HepG2 (cell line): ENCODE measurements around the gene UBB. TPM values are rescaled to one million over a fixed set of nuclear protein-coding genes. Genes with fewer than 3 reads are reported as not detected.

Experiments
- DDIT3 ChIP-seq: sonication (generic); formaldehyde crosslinking; IDR thresholded peaks from 2 replicates; pipeline ENCODE4 v1.4.0; 2020; ENCODE audit warnings: mild to moderate bottlenecking, missing genetic modification reagents
- FOXO4 ChIP-seq: sonication (generic); formaldehyde crosslinking; conservative IDR thresholded peaks from 2 replicates; pipeline ENCODE4 v1.8.1; 2023; ENCODE audit warnings: missing genetic modification reagents
- HES4 ChIP-seq: sonication (generic); formaldehyde crosslinking; IDR thresholded peaks from 2 replicates; pipeline ENCODE4 v1.9.0; 2021; ENCODE audit warnings: mild to moderate bottlenecking, missing genetic modification reagents, borderline replicate concordance
- NFYC ChIP-seq: IDR thresholded peaks from 2 replicates; pipeline ENCODE4 v1.6.1; 2016; ENCODE audit warnings: missing genetic modification reagents, missing compliant biosample characterization
- PCBP1 ChIP-seq: fragments of 200-400 bp; formaldehyde crosslinking; IDR thresholded peaks from 2 replicates; pipeline ENCODE4 v1.6.1; 2017; ENCODE audit warnings: mild to moderate bottlenecking, low read depth, low read length, borderline replicate concordance
- PLRG1 ChIP-seq: fragments of 450-650 bp; conservative IDR thresholded peaks from 2 replicates; pipeline ENCODE4 v1.6.1; 2016
- PPARG ChIP-seq: conservative IDR thresholded peaks from 2 replicates; pipeline ENCODE4 v1.6.1; 2016; ENCODE audit warnings: missing biosample characterization, missing genetic modification reagents
- RXRB ChIP-seq: IDR thresholded peaks from 2 replicates; pipeline ENCODE4 v1.6.1; 2016; ENCODE audit warnings: borderline replicate concordance, missing genetic modification reagents, missing compliant biosample characterization
- TFAP4 ChIP-seq: sonication (generic); IDR thresholded peaks from 2 replicates; pipeline ENCODE4 v1.6.1; 2016; ENCODE audit warnings: low read depth, borderline replicate concordance
- TIGD3 ChIP-seq: sonication (generic); formaldehyde crosslinking; IDR thresholded peaks from 2 replicates; pipeline ENCODE4 v1.5.1; 2020; ENCODE audit warnings: mild to moderate bottlenecking, missing genetic modification reagents, borderline replicate concordance
- ZBTB10 ChIP-seq: sonication (generic); formaldehyde crosslinking; IDR thresholded peaks from 2 replicates; pipeline ENCODE4 v1.4.0; 2020; ENCODE audit warnings: missing genetic modification reagents, borderline replicate concordance
- ZBTB44 ChIP-seq: sonication (generic); formaldehyde crosslinking; IDR thresholded peaks from 2 replicates; pipeline ENCODE4 v1.4.0; 2020; ENCODE audit warnings: missing genetic modification reagents
- ZNF180 ChIP-seq: sonication (generic); formaldehyde crosslinking; IDR thresholded peaks from 2 replicates; pipeline ENCODE4 v1.4.0; 2020; ENCODE audit warnings: low read depth, missing genetic modification reagents, borderline replicate concordance
- ZNF362 ChIP-seq: sonication (generic); formaldehyde crosslinking; IDR thresholded peaks from 2 replicates; pipeline ENCODE4 v1.4.0; 2020; ENCODE audit warnings: missing genetic modification reagents, mild to moderate bottlenecking, borderline replicate concordance
- ZNF577 ChIP-seq: sonication (generic); formaldehyde crosslinking; IDR thresholded peaks from 2 replicates; pipeline ENCODE4 v1.4.0; 2020; ENCODE audit warnings: mild to moderate bottlenecking, low read depth, missing genetic modification reagents, borderline replicate concordance
- ZNF598 ChIP-seq: sonication (generic); formaldehyde crosslinking; IDR thresholded peaks from 2 replicates; pipeline ENCODE4 v1.5.1; 2020; ENCODE audit warnings: mild to moderate bottlenecking, missing genetic modification reagents, borderline replicate concordance
- ZNF773 ChIP-seq: sonication (generic); formaldehyde crosslinking; IDR thresholded peaks from 2 replicates; pipeline ENCODE4 v1.4.0; 2020; ENCODE audit warnings: missing genetic modification reagents, borderline replicate concordance
- ZNF841 ChIP-seq: sonication (generic); formaldehyde crosslinking; IDR thresholded peaks from 2 replicates; pipeline ENCODE4 v1.8.1; 2023; ENCODE audit warnings: missing genetic modification reagents, borderline replicate concordance
- polyA plus RNA-seq, 8 experiments: library from polyadenylated mRNA; depleted of rRNA in 3 of 8; stranded (reverse) in 7 of 8; unstranded in 1 of 8; fragments of >200 nt; fragmentation: Illumina TruSeq in 4 of 8; extraction: Trizol in 4 of 8; gene quantifications; 2 replicates each; pipeline versions ENCODE4 v1.2.1 to v1.2.3, GENCODE V29; 2011 to 2016; ENCODE audit warnings: low read depth in 4 of 8, missing spikeins in 1 of 8, mixed read lengths in 1 of 8; ENCODE audit not compliant: insufficient read depth in 1 of 8
- total RNA-seq, 5 experiments: library from RNA; depleted of rRNA; stranded (reverse); fragments of >200 nt; fragmentation: Illumina TruSeq; extraction: Trizol; gene quantifications; 2 replicates each; pipeline ENCODE4 v1.2.3, GENCODE V29; 2016; ENCODE audit warnings: low read depth in 1 of 5

The UBB gene
- total and polyA plus RNA-seq, 2 of the 13 experiments (the other 11 are each of a cell fraction or from before 2014, with no cell fraction given): 1,130 to 2,066 TPM

- TF ChIP-seq DDIT3 (CRISPR knock-in tag) (no peak), PLRG1 (no peak), HES4 (CRISPR knock-in tag) (no peak), PCBP1 (no peak), ZNF841 (CRISPR knock-in tag) (no peak), NFYC (CRISPR knock-in tag) (no peak), PPARG (CRISPR knock-in tag) (no peak), FOXO4 (CRISPR knock-in tag) (no peak), RXRB (no peak), TIGD3 (CRISPR knock-in tag) (no peak), ZNF598 (no peak), ZBTB44 (CRISPR knock-in tag) (no peak), TFAP4 (peak; percentile 23; the same call in 1 of the 2 replicates), ZBTB10 (CRISPR knock-in tag) (no peak), ZNF773 (no peak), ZNF180 (CRISPR knock-in tag) (no peak), ZNF577 (CRISPR knock-in tag) (no peak), ZNF362 (CRISPR knock-in tag) (no peak)
These were observed 34.4 kb downstream of the UBB start, which contains the start of gene TRPV2 (continued) for GRCh38 chr17:16415031-16415924.
